Measurements from ENCODE around the gene ZNF326.
A peak's percentile ranks its signal among the peaks of the same experiment; 100 is the strongest.
"Not testable (repeated sequence)": the region's sequence is repeated elsewhere in the genome, so short reads cannot be mapped to it uniquely, and the experiment has no call there.

ZNF326 gene

GRCh38 chr1:89965193-89965768 lies 29.6 kb upstream of the ZNF326 start:
- no peak for DNase-seq (ENCODE audit: low spot score)

DNA sequence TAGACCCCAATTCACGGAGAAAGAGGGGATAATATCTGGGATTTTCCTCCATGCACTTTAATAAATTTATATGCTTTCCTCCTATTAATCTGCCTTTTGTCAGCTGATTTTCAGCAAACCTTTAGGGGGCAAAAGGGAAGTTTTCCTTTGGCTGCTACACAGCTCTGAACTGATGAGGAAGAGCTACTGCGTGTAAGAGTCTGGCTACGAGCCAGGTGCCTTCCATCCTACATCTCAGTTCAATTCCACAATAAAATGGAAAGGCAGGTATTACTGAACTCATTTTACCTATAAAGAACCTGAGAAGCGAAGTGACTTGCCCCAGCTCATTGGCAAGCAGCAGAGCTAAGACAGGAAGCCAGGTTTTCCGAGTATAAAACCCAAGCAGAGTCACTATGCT lies 28.3 kb upstream of the ZNF326 start:
- DNase-seq (ENCODE audit: low spot score), result no peak

GRCh38 chr1:89971600-89971999 lies 23.3 kb upstream of the ZNF326 start:
- DNase-seq (ENCODE audit: low spot score), result no peak

- no peak for DNase-seq (ENCODE audit: low spot score)
These were observed 22.9 kb upstream of the ZNF326 start for GRCh38 chr1:89972024-89972423.

DNA sequence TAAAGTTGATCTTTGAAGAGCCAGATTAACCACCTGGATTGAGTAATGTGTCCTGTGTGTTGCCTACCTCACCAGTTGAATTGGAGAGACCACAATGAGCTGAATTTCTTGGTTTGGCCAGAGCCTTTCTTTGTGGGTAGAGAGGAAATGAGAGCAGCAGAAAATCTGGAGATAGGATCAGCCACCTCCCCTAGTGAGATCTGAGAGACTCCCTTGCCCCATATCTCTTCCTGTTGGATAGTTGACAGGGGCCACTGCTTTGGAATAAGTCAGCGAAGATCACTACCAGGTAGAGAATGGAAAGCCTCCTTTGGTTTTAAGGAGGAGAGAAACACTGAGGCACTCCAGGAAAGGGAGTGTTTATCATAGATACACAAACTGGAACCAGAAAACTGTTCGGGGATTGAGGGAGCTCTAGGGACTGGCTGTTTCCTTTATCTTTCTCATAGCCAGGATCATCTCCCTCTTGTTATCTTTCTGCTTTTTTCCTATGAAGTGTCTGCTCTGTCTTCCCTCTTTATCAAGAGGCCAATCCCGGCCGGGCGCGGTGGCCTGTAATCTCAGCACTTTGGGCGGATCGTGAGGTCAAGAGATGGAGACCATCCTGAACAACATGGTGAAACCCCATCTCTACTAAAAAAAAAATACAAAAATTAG lies 21.3 kb upstream of the ZNF326 start:
- DNase-seq (ENCODE audit: low spot score), result no peak

- DNase-seq (ENCODE audit: low spot score), result no peak
These were observed 20.7 kb upstream of the ZNF326 start for GRCh38 chr1:89974256-89974655.

DNA sequence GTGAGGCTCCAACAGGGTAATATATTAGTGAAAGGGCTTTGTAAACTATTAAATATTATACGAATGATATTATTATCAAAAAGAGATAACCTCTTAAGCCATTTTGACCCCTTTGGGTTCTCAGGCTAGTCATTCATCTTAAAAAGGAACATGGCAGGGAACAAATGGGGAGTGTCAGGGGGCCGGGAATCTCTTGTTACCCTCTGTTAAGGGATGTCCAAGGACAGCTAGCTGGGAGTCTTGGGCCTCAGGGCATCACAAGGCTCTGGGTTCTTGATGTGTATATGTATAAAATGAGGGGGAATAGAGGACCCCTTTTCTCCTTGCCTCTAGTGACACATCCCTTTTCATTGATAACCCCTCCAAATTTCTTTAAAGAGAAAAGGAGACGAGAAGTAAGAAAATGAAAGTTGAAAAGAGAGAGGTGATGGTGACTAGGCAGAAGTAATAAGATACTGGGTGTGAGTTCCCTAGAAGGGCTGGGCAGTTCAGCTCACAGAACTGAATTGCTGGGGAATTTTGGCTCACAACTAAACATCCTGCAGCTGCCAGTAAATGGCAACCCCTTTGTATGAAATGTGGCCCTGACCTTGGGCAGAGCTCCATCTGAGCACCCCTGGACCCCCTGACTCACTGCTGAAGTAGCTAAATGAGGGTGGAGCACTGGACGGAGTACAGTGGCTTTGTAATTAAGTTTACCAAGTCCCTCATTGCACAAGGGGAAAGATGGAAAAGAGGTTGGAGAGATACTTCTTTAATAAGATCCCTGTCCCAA lies 20.0 kb upstream of the ZNF326 start:
- peak; percentile 81 for DNase-seq (ENCODE audit: low spot score)

DNA sequence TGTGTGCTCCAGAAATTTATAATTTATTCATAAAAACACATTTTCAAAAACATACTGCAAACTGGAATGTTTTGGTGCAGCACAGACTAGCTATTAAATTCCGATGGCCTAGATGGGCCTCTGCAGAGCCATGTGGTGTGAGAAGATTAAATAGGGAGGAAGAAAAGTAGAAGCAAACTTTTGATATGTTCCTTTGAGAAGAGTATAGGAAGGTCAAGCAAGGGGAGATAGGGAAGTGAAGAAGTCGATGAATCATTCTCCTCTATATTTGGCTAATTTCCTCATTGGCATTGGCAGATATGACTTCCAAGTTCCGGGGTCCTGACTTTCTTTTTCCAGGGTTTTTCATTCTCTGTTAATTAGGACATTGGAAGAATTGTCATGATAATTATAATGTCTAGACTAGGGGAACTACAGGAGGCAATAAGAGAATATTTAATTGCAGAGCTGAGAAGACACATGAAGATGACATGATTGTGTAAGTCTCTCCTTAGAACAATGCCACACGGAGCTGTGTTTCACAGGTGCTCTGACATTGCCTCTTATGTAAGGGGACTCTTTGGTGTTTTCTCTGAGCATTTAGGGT lies 19.3 kb upstream of the ZNF326 start:
- no peak for DNase-seq (ENCODE audit: low spot score)

DNA sequence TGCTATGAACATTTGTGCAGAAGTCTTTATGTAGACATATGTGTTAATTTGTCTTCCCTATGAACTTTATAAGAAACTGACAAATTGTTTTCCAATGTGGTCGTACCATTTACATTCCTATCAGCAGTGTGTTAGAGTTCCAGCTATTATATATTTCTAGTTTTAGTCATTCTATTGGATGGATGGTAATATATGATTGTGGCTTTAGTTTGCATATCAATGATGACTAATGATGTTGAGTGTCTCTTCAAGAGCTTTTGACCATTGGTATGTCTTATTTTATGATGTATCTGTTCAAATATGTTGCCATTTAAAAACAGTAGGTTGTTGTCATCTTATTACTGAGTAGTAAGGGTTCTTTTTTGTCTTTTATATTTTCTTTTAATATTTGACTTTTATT lies 16.2 kb upstream of the ZNF326 start:
- DNase-seq (ENCODE audit: low spot score), result no peak

DNA sequence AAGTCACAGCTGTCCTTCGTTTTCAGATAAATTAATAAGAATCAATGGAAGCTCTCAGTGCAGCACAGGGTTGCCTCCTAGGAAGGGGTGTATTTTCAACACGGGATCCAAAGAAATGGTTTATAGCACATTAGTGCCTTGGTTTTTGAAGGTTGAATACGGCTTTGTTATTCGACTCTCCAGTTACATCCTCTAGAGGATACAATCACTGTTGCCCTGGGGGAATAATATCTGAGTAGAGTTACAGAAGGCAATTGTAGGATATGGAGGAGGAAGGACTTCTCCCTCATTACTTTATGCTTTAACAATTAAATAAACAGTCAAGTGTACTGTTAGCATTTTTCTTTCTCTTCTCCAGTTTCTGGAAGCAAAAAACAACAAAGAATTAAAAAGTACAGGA lies 14.3 kb upstream of the ZNF326 start:
- no peak for DNase-seq (ENCODE audit: low spot score)

DNA sequence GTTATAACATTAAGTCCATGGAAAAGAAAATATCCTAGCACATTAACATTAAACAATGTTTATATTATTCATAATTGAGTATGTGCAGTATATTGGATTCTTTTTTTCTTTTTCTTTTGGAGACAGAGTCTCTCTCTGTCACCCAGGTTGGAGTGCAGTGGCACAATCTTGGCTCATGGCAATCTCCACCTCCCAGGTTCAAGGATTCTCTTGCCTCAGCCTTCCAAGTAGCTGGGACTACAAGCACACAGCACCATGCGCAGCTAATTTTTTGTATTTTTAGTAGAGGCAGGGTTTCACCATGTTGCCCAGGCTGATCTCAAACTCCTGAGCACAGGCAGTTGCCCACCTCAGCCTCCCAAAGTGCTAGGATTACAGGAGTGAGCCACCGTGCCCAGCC lies 12.1 kb upstream of the ZNF326 start:
- not testable (repeated sequence) for DNase-seq (ENCODE audit: low spot score)

DNA sequence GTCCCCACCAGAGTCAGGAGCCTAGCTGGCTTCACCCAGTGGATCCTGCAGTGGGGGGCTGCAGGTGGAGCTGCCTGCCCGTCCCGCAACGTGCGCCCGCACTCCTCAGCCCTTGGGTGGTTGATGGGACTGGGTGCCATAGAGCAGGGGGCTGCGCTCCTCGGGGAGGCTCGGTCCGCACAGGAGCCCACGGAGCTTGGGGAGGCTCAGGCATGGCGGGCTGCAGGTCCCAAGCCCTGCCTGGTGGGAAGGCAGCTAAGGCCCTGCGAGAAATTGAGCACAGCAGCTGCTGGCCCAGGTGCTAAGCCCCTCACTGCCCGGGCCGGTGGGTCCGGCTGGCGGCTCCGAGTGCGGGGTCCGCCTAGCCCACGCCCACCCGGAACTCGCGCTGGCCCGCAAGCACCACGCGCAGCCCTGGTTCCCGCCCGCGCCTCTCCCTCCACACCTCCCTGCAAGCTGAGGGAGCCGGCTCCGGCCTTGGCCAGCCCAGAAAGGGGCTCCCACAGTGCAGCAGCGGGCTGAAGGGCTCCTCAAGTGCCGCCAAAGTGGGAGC lies 10.3 kb upstream of the ZNF326 start:
- not testable (repeated sequence) for DNase-seq (ENCODE audit: low spot score)

- DNase-seq (ENCODE audit: low spot score), result no peak
These were observed 8.9 kb upstream of the ZNF326 start for GRCh38 chr1:89986020-89986419.

- DNase-seq (ENCODE audit: low spot score), result peak; percentile 73
These were observed 7.6 kb upstream of the ZNF326 start for GRCh38 chr1:89987159-89987819.

- DNase-seq (ENCODE audit: low spot score), result no peak
These were observed 5.8 kb upstream of the ZNF326 start for GRCh38 chr1:89989099-89989498.

- DNase-seq (ENCODE audit: low spot score), result no peak
These were observed 5.1 kb upstream of the ZNF326 start for GRCh38 chr1:89989799-89990198.

GRCh38 chr1:89990976-89991831 lies 3.7 kb upstream of the ZNF326 start:
- no peak for DNase-seq (ENCODE audit: low spot score)

- no peak for DNase-seq (ENCODE audit: low spot score)
These were observed 1.4 kb upstream of the ZNF326 start for GRCh38 chr1:89993541-89993940.

DNA sequence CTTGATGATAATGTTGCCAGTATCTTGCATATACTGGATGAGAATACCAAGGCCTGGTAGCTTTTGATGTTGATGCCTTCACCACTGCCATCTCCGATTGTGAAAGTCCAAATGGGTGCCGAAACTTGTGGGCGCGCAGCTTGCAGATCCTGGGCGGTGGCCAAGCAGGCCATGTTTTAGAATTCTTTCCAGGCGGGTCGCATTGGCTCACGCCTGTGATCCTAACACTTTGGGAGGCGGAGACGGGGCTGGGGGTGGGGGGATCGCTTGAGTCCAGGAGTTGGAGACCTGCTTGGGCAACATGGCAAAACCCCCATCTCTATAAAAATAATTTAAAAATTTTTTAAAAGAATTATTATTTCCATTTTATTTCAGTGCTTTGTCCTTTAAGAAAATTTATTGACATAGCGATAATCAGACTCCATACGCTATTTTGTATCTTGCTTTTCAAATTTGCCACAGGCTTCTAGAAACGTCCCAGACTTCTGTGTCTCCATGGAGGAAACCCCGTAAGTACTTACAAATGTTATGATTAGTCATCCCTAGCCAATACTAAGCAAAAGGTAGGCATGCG lies 592 bp upstream of the ZNF326 start:
- no peak for DNase-seq (ENCODE audit: low spot score)

DNA sequence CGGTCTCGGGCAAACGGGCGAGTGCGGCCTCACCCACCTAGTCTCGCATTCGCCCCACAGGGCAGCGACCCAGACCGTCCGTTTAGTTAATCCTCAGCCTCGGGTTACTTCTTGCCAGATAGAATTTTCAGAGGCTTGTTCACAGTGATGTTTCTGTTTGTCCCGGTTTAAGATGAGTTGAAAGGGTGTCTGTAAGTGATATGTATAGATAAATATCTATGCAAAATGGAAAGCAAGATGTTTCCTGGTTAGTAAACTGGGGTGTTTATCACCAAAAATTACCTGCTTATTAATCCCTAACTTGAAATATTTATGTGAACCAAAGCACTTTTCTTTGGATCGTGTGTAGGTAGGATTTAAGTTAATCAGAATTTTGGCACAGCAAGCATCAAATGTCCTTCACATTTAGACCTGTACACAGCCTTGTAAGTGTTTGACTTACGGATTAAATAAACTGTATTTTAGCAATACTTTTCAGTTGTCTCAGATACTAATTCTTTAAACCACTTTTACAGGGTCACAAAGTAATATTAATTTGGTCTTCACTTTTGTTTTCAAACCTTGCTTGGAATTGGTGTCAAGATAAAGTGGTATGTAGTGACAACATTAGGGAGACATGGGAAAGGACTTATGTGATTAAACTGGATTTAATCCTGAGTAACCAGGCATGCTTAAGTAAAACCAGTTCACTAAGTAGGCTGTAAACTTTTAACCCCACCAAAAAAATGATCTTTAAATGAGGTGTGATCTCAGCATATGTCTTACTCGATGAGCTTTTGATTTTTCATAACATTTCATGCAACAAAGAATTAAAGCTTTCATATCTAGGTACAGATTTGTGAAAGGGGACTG lies 914 bp downstream of the ZNF326 start:
- peak; percentile 68 for DNase-seq (ENCODE audit: low spot score)

All from AG20443 (cell line).